Vagina (tissue), 2 donors: ENCODE measurements around the gene NAGPA. TPM values are rescaled to one million over a fixed set of nuclear protein-coding genes. Genes with fewer than 3 reads are reported as not detected.
"Not testable (repeated sequence)": the region's sequence is repeated elsewhere in the genome, so short reads cannot be mapped to it uniquely, and the experiment has no call there.

ENCODE experiments used
- DNase-seq, 2 donors: peaks; one replicate each; pipeline ENCODE4 v3.0.0-alpha.2; 2017; ENCODE audit errors: extremely low spot score in 2 of 2
- H3K27ac ChIP-seq: fragments of 200-600 bp; sonication (generic); one replicate; pipeline ENCODE4 v1.5.1; 2019
- H3K27me3 ChIP-seq: fragments of 200-600 bp; sonication (generic); one replicate; pipeline ENCODE4 v1.5.1; 2019
- H3K36me3 ChIP-seq, 2 donors: fragments of 200-600 bp; sonication (generic); one replicate each; pipeline ENCODE4 v1.5.1; 2017 to 2019
- H3K4me1 ChIP-seq: fragments of 200-600 bp; sonication (generic); one replicate; pipeline ENCODE4 v1.5.1; 2019
- H3K4me3 ChIP-seq, 2 donors: fragments of 200-600 bp; sonication (generic); 1 replicate in 1 of 2; 2 replicates in 1 of 2; pipeline ENCODE4 v1.5.1; 2016 to 2019
- H3K9me3 ChIP-seq: fragments of 200-600 bp; sonication (generic); one replicate; pipeline ENCODE4 v1.5.1; 2019
- POLR2A ChIP-seq, 2 donors: fragments of 450-650 bp; IDR thresholded peaks; one replicate each; pipeline ENCODE4 v1.6.1; 2017; ENCODE audit warnings: antibody characterized with exemption in 2 of 2, mild to moderate bottlenecking in 2 of 2, moderate library complexity in 2 of 2
- POLR2AphosphoS5 ChIP-seq, 2 donors: sonication (generic); formaldehyde crosslinking; IDR thresholded peaks; one replicate each; pipeline ENCODE4 v1.9.0; 2017; ENCODE audit warnings: antibody characterized with exemption in 2 of 2, mild to moderate bottlenecking in 2 of 2, low read depth in 1 of 2; ENCODE audit not compliant: insufficient read depth in 1 of 2
- intact Hi-C: fragments of 100-400 bp; cut with DNase I; formaldehyde crosslinking; loops from one replicate; pipeline ENCODE4 v1.15.1; 2023
- total RNA-seq: library from RNA; depleted of rRNA; stranded (reverse); fragments of >200 nt; gene quantifications from one replicate; pipeline ENCODE4 v1.2.3, GENCODE V29; 2016
- TF ChIP-seq, protein P1 (sequence below), 3 experiments: fragments of 450-650 bp in 2 of 3; fragments of 200-600 bp in 1 of 3; sonication (generic) in 1 of 3; IDR thresholded peaks; one replicate each; pipeline ENCODE4 v1.5.1; 2017 to 2019; ENCODE audit warnings: antibody characterized with exemption in 3 of 3, mild to moderate bottlenecking in 2 of 3, moderate library complexity in 2 of 3

Gene NAGPA
- total RNA-seq = 9.8 TPM

DNA sequence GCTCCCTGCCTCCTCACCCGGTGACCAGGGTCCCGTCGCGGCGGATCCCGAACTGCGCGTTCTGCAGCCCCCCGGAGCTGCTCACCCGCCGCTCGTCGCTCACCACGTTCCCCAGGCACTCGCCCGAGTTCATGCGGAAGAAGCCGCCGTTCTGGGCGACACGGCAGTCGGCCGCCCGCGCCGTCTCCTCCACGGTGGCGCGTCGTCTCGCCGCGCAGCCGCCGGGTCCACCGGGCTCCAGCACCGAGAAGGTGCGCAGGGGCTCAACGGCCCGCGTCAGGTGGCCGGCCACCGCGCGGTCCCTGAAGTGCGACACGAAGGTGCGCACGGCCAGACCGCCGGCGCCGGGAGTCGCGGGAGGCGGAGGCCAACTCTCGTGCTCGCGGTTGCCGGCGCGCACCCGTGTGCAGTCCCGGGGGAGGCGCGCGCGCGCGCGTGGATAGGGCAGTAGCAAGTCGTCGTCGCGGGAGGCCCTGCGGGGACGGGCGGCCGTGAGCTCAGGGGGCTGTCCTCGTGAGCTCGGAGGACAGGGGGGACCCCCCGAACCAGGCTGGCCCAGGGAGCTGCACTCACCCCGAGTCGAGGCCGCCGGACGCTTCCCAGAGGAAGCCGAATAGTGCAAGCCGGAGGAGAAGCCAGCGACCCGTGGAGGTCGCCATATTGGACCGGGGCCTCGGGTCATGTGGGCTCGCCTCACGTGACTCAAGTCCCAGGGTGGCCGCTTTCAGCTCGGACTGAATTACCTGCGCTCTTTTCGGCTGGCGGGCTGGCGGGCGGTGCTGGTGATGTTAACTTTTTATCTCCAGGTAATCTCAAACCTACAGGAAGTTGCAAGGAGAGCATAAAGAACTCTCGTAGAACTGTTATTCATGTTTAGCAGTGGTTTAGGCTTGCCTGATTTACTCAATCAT is at the start of gene NAGPA:
TSS of gene NAGPA (minus strand) at position 680 of the 911 bp plus-strand sequence. CDS start at position 659, 21 bp downstream.
- peak within 1 kb of the TSS; percentile 85 to 91 for H3K4me3 ChIP-seq
- DNase-seq = peak in 1 of 2 donors; percentile 94
- intact Hi-C loops = no loop called here
- peaks cover 0 to 5% of the 10 kb centered on the region in 2 donors for H3K36me3 ChIP-seq
- no peaks in the 10 kb centered on the region for H3K9me3 ChIP-seq
- TF ChIP-seq, protein P1, sequence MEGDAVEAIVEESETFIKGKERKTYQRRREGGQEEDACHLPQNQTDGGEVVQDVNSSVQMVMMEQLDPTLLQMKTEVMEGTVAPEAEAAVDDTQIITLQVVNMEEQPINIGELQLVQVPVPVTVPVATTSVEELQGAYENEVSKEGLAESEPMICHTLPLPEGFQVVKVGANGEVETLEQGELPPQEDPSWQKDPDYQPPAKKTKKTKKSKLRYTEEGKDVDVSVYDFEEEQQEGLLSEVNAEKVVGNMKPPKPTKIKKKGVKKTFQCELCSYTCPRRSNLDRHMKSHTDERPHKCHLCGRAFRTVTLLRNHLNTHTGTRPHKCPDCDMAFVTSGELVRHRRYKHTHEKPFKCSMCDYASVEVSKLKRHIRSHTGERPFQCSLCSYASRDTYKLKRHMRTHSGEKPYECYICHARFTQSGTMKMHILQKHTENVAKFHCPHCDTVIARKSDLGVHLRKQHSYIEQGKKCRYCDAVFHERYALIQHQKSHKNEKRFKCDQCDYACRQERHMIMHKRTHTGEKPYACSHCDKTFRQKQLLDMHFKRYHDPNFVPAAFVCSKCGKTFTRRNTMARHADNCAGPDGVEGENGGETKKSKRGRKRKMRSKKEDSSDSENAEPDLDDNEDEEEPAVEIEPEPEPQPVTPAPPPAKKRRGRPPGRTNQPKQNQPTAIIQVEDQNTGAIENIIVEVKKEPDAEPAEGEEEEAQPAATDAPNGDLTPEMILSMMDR (IDR thresholded peaks at IDR 0.05) = no peak
- peak; percentile 75 to 80 for TF ChIP-seq POLR2AphosphoS5 (IDR thresholded peaks at IDR 0.05; ENCODE audit: insufficient read depth in 1 of 2, low read depth in 1 of 2)
- H3K27ac ChIP-seq = peak within 1 kb of the TSS; percentile 72
- H3K4me1 ChIP-seq = peaks cover 20% of the 10 kb centered on the region
- no peaks in the 10 kb centered on the region for H3K27me3 ChIP-seq

DNA sequence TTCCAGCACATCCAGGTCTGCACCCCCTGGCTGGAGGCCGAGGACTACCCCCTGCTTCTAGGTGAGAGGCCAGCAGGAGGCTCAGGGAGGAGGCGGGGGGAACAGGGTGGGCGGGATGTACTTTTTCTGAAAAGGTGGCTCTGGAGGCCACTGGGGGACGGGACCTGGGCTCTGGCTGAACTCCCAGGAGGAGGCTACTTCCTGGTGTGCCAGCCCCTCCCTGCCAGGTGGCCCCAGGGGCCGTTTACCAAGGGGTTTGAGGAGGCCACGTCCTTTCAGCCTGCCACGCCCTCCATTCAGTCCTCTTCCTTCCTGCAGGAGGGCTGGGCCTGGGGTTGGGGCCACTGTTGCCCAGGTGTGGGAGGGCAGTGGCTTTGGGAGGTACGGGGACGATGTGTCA is 47.3 kb upstream of the NAGPA start:
- H3K36me3 ChIP-seq = peaks cover 0 to 52% of the 10 kb centered on the region in 2 donors
- H3K4me3 ChIP-seq, H3K27ac ChIP-seq, H3K4me1 ChIP-seq, H3K9me3 ChIP-seq, intact Hi-C loops, DNase-seq, H3K27me3 ChIP-seq: not testable (repeated sequence)

GRCh38 chr16:5080461-5080860 is 46.7 kb upstream of the NAGPA start:
- H3K27me3 ChIP-seq, H3K4me3 ChIP-seq, DNase-seq, intact Hi-C loops, H3K4me1 ChIP-seq, H3K9me3 ChIP-seq, H3K27ac ChIP-seq: not testable (repeated sequence)
- peaks cover 0 to 53% of the 10 kb centered on the region in 2 donors for H3K36me3 ChIP-seq

- Histone ChIP-seq H3K4me3 (no peak overlapping the region), H3K27me3 (no peaks in the 10 kb centered on the region), H3K36me3 (peaks cover 0 to 47% of the 10 kb centered on the region in 2 donors), H3K4me1 (no peaks in the 10 kb centered on the region), H3K9me3 (no peaks in the 10 kb centered on the region), H3K27ac (no peak overlapping the region)
- intact Hi-C loops = no loop called here
- DNase-seq = no peak
- no peak for TF ChIP-seq POLR2A (IDR thresholded peaks at IDR 0.05)
- TF ChIP-seq POLR2AphosphoS5 (IDR thresholded peaks at IDR 0.05; ENCODE audit: insufficient read depth in 1 of 2, low read depth in 1 of 2) = no peak
- TF ChIP-seq, protein P1 (IDR thresholded peaks at IDR 0.05) = no peak
These were observed 44.9 kb upstream of the NAGPA start for GRCh38 chr16:5078626-5079025.

GRCh38 chr16:5077304-5077703 is 43.6 kb upstream of the NAGPA start:
- Histone ChIP-seq H3K4me3 (no peak overlapping the region), H3K4me1 (peaks cover 8% of the 10 kb centered on the region), H3K9me3 (no peaks in the 10 kb centered on the region), H3K27me3 (no peaks in the 10 kb centered on the region), H3K36me3 (peaks cover 0 to 47% of the 10 kb centered on the region in 2 donors), H3K27ac (no peak overlapping the region)
- TF ChIP-seq POLR2AphosphoS5 (IDR thresholded peaks at IDR 0.05; ENCODE audit: insufficient read depth in 1 of 2, low read depth in 1 of 2) (no peak), POLR2A (IDR thresholded peaks at IDR 0.05) (no peak)
- TF ChIP-seq, protein P1 (IDR thresholded peaks at IDR 0.05) = no peak
- no peak for DNase-seq
- intact Hi-C loops = no loop called here

- H3K4me3 ChIP-seq = no peak overlapping the region
- intact Hi-C loops = no loop called here
- H3K9me3 ChIP-seq = no peaks in the 10 kb centered on the region
- no peaks in the 10 kb centered on the region for H3K27me3 ChIP-seq
- peaks cover 0 to 42% of the 10 kb centered on the region in 2 donors for H3K36me3 ChIP-seq
- H3K27ac ChIP-seq = no peak overlapping the region
- peaks cover 18% of the 10 kb centered on the region for H3K4me1 ChIP-seq
- no peak for TF ChIP-seq POLR2AphosphoS5 (IDR thresholded peaks at IDR 0.05; ENCODE audit: insufficient read depth in 1 of 2, low read depth in 1 of 2)
- TF ChIP-seq POLR2A (IDR thresholded peaks at IDR 0.05) = no peak
- TF ChIP-seq, protein P1 (IDR thresholded peaks at IDR 0.05) = no peak
- DNase-seq = no peak
These were observed 41.9 kb upstream of the NAGPA start for GRCh38 chr16:5075637-5076036.

DNA sequence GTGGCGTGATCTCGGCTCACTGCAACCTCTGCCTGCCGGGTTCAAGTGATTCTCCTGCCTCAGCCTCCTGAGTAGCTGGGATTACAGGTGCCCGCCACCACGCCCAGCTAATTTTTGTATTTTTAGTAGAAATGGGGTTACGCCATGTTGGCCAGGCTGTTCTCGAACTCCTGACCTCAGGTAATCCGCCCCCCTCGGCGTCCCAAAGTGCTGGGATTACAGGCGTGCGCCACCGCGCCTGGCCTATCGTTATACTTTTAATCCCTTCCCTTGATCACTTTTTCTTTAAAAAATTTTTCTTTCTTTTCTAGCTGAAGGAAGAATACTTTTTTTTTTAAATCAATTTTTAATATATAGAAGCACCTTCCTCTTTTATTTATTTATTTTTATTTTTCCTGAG is 40.0 kb upstream of the NAGPA start:
- H3K27ac ChIP-seq, DNase-seq, intact Hi-C loops, H3K27me3 ChIP-seq, H3K4me3 ChIP-seq, H3K9me3 ChIP-seq: not testable (repeated sequence)
- Histone ChIP-seq H3K4me1 (peaks cover 18% of the 10 kb centered on the region), H3K36me3 (peaks cover 0 to 29% of the 10 kb centered on the region in 2 donors)
